Fibroblast of pulmonary artery (primary cell): ENCODE data around the gene ITPR3.

Experiments used
- DNase-seq: peaks from one replicate; pipeline ENCODE4 v3.0.0-alpha.2; 2010; ENCODE audit warnings: low read depth
- H3K4me3 ChIP-seq: replicated peaks from 2 replicates; pipeline ENCODE4 v1.5.1; 2011; ENCODE audit warnings: low read depth, mild to moderate bottlenecking, control low read depth, low read length, moderate library complexity
- TF ChIP-seq, protein P1 (sequence below): IDR thresholded peaks from 2 replicates; pipeline ENCODE4 v1.5.1; 2011; ENCODE audit warnings: mild to moderate bottlenecking, control low read depth, low read length, inconsistent platforms; ENCODE audit errors: missing control alignments

Gene ITPR3

GRCh38 chr6:33599413-33599938 lies 21.6 kb upstream of the ITPR3 start:
- TF ChIP-seq, protein P1, sequence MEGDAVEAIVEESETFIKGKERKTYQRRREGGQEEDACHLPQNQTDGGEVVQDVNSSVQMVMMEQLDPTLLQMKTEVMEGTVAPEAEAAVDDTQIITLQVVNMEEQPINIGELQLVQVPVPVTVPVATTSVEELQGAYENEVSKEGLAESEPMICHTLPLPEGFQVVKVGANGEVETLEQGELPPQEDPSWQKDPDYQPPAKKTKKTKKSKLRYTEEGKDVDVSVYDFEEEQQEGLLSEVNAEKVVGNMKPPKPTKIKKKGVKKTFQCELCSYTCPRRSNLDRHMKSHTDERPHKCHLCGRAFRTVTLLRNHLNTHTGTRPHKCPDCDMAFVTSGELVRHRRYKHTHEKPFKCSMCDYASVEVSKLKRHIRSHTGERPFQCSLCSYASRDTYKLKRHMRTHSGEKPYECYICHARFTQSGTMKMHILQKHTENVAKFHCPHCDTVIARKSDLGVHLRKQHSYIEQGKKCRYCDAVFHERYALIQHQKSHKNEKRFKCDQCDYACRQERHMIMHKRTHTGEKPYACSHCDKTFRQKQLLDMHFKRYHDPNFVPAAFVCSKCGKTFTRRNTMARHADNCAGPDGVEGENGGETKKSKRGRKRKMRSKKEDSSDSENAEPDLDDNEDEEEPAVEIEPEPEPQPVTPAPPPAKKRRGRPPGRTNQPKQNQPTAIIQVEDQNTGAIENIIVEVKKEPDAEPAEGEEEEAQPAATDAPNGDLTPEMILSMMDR = no peak
- DNase-seq = no peak
- no peak overlapping the region for H3K4me3 ChIP-seq

DNA sequence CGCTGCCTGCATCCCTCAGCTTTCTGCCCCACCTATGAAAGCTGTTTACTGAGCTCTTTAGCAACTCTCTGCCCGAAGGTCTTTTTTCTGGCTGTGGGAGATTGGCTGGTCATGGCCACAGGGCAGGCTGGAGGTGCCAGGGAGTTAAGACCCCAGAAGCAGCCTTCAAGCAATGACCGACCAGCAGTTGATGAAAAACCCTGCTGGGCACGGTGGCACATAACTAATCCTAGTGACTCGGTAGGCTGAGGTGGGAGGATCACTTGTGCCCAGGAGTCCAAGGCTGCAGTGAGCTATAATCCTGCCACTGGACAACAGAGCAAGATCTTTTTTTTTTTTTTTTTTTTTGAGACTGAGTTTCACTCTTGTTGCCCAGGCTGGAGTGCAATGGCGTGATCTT lies 20.4 kb upstream of the ITPR3 start:
- H3K4me3 ChIP-seq = no peak overlapping the region
- TF ChIP-seq, protein P1 = no peak
- no peak for DNase-seq

DNA sequence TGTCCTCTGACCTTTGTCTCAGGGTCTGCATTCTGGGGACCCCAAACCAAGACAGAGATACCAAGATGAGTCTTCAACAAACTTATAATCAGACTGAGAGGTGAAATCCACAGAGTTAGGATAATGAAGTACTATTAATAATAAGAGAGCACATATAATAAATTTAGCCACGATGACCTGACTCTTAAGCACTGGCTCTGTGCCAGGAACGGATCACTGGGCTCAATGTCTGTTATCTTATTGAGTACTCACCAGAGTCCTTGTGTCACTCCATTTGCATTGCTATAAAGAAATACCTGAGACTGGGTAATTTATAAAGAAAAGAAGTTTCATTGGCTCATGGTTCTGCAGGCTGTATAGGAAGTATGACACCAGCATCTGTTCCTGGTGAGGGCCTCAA lies 18.9 kb upstream of the ITPR3 start:
- H3K4me3 ChIP-seq = no peak overlapping the region
- DNase-seq = no peak
- TF ChIP-seq, protein P1 = no peak

- H3K4me3 ChIP-seq = no peak overlapping the region
- TF ChIP-seq, protein P1 = no peak
- DNase-seq = no peak
These were observed 15.9 kb upstream of the ITPR3 start for GRCh38 chr6:33604941-33605854.

DNA sequence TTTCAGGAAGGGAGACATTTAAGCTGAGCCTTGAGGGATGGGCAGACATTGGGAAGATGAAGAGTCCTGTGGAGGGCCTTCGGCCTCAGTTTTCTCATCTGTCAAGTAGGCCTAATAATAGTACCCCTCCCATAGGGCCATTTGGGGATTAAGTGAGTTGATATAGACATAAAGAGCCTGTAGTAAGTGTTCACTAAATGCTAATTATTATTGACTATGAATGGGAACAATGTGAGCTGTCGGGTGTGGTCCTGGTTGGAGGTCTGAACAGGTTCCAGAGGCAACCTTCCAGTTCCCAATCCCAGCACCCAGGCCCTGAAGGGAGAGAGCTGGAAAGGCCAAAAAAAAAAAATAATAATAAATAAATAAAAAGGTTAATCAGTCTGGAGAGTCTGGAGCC lies 14.5 kb upstream of the ITPR3 start:
- DNase-seq = no peak
- TF ChIP-seq, protein P1 = no peak
- H3K4me3 ChIP-seq = no peak overlapping the region

- DNase-seq = no peak
- TF ChIP-seq, protein P1 = no peak
- H3K4me3 ChIP-seq = no peak overlapping the region
These were observed 13.9 kb upstream of the ITPR3 start for GRCh38 chr6:33607126-33607783.
